Panc1 (cell line): Measurements from ENCODE around the gene ZBTB12.

Source experiments
- POLR2AphosphoS5 ChIP-seq: IDR thresholded peaks from 2 replicates; pipeline ENCODE4 v1.6.1; 2012; ENCODE audit warnings: mild to moderate bottlenecking, low read depth, low read length, moderate library complexity
- TF ChIP-seq, protein P1 (sequence below): fragments of 450-650 bp; IDR thresholded peaks from 2 replicates; pipeline ENCODE4 v1.5.1; 2017; ENCODE audit warnings: mild to moderate bottlenecking

DNA sequence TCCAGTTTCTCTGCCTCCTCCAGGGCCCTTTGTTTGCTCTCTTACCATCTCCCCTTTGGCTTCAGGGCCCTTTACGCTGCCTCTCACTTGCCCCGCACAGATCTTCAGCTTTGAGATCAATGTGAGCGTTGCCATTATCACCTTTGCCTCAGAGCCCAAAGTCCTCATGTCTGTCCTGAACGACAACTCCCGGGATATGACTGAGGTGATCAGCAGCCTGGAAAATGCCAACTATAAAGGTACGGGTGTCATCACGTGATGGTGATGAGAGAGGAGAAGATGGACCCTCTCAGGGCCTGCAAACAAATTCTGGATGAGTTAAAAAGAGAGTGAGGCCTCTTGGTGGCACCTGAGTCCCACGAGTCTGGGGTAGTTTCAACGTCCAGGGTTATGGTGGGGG, 33.9 kb upstream of the ZBTB12 start:
- TF ChIP-seq, protein P1, sequence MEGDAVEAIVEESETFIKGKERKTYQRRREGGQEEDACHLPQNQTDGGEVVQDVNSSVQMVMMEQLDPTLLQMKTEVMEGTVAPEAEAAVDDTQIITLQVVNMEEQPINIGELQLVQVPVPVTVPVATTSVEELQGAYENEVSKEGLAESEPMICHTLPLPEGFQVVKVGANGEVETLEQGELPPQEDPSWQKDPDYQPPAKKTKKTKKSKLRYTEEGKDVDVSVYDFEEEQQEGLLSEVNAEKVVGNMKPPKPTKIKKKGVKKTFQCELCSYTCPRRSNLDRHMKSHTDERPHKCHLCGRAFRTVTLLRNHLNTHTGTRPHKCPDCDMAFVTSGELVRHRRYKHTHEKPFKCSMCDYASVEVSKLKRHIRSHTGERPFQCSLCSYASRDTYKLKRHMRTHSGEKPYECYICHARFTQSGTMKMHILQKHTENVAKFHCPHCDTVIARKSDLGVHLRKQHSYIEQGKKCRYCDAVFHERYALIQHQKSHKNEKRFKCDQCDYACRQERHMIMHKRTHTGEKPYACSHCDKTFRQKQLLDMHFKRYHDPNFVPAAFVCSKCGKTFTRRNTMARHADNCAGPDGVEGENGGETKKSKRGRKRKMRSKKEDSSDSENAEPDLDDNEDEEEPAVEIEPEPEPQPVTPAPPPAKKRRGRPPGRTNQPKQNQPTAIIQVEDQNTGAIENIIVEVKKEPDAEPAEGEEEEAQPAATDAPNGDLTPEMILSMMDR, result no peak
- TF ChIP-seq POLR2AphosphoS5, result no peak
